GM18499 (cell line): Measurements from ENCODE around the gene MYDGF.

Experiments used
- ATAC-seq: cut with Tn5 transposase; IDR thresholded peaks from one replicate; pipeline ENCODE4 v1.9.1; 2021; ENCODE audit warnings: moderate number of reproducible peaks; ENCODE audit not compliant: insufficient read depth, unreplicated experiment

MYDGF gene

GRCh38 chr19:4678881-4679790 is 9.0 kb upstream of the MYDGF start:
- ATAC-seq, result no peak

- ATAC-seq, result no peak
Observed at GRCh38 chr19:4676955-4677731, 7.0 kb upstream of the MYDGF start.

- no peak for ATAC-seq
Observed at GRCh38 chr19:4675346-4675745, 5.2 kb upstream of the MYDGF start.

- ATAC-seq, result no peak
Observed at GRCh38 chr19:4673726-4674125, 3.6 kb upstream of the MYDGF start.

DNA sequence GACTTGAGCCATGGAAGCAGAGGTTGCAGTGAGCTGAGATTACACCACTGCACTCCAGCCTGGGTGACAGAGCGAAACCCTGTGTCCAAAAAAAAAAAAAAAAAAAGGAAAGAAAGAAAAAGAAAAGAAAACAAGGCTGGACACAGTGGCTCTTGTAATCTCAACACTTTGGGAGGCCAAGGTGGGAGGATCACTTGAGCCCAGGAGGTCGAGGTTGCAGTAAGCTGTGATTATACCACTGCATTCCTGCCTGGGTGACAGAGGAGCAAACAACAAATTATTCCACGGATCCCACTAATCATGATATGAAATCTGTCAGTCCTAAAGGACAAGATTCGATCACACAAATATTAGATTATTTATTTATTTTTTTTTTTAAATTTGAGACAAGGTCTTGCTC is 3.1 kb upstream of the MYDGF start:
- ATAC-seq, result no peak

- no peak for ATAC-seq
Observed at GRCh38 chr19:4671185-4671851, 1.2 kb upstream of the MYDGF start.

DNA sequence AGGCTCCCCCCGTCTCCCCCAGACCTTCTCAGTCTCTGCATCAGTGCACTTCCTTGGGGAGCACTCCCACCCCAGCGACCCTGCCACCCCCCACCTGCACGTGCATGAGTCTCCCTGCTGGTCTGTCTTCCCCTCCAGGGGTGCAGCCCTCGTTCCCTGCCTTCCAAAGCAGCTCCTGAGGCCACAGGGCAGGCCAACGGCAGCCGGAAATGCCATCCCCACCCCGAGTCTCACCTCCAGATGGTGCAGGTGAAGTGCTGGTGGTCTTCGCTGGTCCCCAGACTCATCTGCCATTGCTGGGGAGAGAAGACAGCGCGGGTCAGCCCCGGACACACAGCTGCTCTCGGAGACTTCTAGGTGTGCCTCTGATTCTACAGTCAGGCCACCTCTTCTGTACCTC is 5.5 kb downstream of the MYDGF start:
- ATAC-seq, result no peak

DNA sequence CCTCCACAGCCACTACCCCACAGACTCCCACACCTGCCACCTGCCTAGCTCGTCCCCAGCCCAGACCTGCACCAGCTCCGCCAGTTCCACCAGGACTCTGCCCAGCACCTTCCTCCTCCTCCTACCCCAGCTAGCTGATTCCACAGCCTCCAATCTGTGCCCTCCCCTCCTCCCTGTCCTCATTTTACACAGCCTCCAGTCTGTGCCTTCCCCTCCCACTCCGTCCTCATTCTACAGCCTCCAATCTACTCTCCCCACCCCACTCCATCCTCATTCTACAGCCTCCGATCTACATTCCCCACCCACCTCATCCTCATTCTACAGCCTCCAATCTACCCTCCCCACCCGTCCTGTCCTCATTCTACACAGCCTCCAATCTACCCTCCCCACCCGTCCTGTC is 7.3 kb downstream of the MYDGF start:
- no peak for ATAC-seq

GRCh38 chr19:4662020-4662695 is 8.0 kb downstream of the MYDGF start:
- no peak for ATAC-seq

- ATAC-seq, result no peak
Observed at GRCh38 chr19:4660993-4661392, 9.1 kb downstream of the MYDGF start.

DNA sequence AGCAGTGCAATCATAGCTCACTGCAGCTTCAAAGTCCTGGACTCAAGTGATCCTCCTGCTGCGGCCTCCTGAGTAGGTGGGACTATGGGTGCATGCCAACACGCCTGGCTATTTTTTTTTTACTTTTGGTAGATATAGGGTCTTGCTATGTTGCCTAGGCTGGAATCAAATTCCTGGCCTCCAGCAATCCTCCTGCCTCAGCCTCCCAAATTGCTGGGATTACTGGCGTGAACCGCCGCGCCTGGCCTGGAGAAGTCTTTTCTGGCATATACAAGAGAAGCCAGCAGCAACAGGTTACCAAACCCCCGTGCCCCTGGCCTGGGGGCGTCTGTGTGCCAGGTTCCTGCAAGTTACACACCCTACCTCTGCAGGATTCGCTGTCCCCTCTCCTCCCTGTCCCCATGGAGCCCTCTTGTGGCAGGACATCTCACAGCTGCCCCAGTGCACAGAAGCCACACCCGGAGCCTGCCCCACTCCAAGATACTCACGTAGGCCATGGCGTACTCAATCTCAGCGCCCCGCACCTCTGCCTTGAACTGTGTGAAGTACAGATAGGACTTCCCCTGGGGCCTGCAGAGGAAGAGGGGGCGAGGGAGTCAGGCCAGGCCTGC is 9.9 kb downstream of the MYDGF start:
- ATAC-seq, result no peak

DNA sequence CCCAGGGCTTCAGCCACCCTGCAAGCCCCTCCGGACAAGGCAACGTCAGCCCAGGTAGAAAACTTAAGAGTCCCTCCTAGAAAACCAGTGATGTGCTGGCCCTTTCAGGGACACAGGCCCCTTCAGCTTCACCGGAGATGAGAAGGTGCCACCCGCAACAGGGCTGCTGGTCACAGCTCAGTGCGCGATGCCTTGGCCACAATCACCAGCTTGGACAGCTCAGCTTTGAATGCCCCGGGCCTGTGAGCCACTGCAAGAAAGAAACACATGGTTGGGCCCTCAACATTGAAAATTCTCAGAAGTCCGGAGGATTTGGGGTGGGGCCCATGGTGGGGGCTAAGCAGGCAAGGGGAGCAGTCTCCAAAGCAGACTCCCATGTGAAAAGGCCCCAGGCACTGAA is 12.3 kb downstream of the MYDGF start:
- no peak for ATAC-seq

- ATAC-seq, result no peak
Observed at GRCh38 chr19:4657262-4657661, 12.9 kb downstream of the MYDGF start.

DNA sequence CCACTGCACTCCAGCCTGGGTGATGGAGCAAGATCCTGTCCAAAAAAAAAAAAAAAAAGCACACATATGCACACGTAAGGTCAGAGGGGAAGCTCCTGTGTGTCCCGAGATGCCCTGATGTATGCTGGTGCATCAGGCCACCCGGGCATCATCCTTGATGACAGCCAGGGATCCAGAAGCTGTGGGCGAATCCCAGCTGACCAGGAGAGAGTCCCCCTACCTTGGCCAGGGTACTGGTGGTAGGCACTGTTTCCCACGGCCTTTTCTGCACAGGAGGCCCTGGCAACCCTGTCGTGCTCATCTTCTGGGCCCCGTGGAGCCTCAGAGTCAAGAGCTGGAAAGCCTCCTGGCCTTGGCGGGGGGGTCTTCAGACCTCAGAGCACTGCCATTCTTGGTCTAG is 14.0 kb downstream of the MYDGF start:
- no peak for ATAC-seq

DNA sequence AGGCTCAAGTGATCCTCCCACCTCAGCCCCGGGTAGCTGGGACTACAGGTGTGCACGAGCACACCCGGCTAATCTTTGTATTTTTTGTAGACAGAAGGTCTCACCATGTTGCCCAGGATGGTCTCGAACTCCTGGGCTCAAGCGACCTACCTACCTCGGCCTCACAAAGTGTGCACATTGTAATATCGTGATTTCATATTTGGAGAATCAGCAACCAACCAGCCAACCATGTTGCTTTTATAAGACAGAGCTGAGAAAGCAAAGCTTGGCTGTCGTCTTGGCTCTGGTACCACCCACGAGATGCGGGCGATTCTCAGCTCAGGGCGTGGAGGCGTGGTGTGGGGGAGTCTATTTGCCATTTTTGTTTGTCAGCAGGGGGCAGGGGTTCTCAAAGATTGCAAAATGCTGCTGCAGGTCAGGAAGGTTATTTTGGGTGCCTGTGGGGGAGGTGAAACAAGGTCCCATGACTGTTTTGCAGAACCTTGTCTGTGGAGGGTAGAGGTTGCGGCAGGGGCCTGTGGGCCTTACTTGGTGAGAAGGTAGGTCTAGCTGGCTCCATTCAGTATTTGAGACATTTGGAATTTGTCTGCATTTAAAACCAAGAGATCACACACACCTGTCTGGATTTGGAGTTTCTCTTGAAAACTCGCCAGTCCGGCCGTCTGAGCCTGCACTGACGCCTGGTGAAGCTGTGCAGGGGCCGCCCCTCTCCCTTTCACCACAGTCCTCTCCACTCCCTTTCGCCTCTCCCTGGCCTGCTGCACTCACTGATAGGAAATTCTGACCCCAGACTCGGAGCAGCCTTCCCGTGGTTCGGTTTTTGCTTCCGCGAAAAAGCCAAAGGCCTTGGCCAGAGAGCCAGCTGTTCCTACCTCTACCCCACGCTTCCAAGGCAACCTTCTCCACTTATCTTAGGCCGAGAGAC is 15.4 kb downstream of the MYDGF start:
- ATAC-seq, result no peak

DNA sequence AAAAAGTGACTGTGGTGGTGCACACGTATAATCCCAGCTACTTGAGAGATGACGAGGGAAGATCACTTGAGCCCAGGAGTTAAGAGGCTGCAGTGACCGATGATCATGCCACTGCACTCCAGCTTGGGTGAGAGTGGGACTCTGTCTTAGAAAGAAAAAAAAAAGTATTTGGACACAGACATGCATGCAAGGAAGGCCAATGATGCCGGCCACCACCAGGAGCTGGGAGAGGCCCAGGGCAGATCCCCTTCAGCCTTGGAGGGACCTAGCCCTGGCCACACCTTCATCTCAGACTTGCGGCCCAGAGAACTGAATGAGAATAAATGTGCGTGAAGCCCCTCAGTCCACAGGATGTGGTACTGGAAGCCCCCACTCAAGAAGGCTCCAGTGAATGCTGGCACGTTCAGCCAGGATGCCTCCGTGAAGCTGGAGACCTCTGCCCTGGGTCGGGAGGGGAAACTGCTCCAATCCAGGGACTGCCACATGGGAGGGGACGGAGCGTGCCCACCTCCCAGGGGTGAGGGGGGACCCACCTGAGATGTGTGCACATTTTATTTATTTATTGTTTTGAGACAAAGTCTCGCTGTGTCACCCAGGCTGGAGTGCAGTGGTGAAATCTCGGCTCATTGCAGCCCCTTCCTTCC is 16.2 kb downstream of the MYDGF start:
- no peak for ATAC-seq

- no peak for ATAC-seq
Observed at GRCh38 chr19:4652075-4652474, 18.1 kb downstream of the MYDGF start.

DNA sequence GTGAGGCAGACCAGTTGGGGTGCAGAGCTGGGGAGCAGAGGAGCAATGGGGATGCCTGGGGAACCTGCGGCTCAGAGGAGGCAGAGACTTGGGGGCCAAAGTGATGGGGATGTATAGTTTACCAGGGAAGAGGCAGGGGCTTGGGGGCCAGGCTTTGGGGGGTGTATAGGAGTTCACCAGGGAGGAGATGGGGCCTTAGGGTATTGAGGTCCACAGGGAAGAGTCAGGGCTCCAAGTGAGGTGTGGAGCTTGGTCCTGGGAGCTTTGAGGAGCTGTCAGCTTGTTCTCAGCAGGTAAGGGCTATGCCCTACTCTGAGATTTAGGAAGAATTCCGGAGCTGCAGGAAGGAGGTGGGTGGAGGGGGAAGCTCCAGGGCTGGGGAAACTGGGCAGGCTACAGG is 20.0 kb downstream of the MYDGF start:
- no peak for ATAC-seq
